Tibial nerve (tissue), 4 donors: ENCODE measurements around the gene MDGA2.

Experiments used
- EP300 ChIP-seq, 2 donors: sonication (generic); formaldehyde crosslinking; IDR thresholded peaks; one replicate each; pipeline ENCODE4 v1.6.1; 2017; ENCODE audit warnings: antibody characterized with exemption in 2 of 2, mild to moderate bottlenecking in 1 of 2
- POLR2A ChIP-seq, 2 donors: fragments of 450-650 bp; IDR thresholded peaks; one replicate each; pipeline ENCODE4 v1.6.1; 2017; ENCODE audit warnings: antibody characterized with exemption in 2 of 2, mild to moderate bottlenecking in 2 of 2, moderate library complexity in 2 of 2
- TF ChIP-seq, protein P1 (sequence below), 5 experiments: fragments of 200-600 bp in 3 of 5; fragments of 450-650 bp in 2 of 5; sonication (generic) in 3 of 5; IDR thresholded peaks; one replicate each; pipeline ENCODE4 v1.5.1; 2016 to 2019; ENCODE audit warnings: antibody characterized with exemption in 5 of 5, mild to moderate bottlenecking in 3 of 5, moderate library complexity in 2 of 5

DNA sequence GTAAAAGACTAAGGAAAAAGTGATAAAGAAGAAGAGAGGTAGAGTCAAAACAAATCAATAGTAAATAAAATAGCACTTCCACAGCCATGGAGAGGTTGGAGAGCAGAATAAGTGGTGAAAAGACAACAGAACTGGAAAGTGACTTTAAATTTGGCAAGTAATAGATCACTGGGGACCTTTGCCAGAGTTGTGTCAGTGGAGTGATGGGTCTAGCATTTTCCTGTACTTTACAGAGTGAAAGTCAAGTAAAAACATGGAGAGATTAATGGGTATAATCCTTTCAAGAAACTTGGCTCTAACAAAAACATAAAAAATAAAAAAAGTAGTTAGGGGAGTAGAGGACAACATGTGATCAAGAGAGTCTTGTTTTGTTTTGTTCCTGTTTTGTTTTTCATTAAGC, 521.7 kb downstream of the MDGA2 start:
- TF ChIP-seq, protein P1, sequence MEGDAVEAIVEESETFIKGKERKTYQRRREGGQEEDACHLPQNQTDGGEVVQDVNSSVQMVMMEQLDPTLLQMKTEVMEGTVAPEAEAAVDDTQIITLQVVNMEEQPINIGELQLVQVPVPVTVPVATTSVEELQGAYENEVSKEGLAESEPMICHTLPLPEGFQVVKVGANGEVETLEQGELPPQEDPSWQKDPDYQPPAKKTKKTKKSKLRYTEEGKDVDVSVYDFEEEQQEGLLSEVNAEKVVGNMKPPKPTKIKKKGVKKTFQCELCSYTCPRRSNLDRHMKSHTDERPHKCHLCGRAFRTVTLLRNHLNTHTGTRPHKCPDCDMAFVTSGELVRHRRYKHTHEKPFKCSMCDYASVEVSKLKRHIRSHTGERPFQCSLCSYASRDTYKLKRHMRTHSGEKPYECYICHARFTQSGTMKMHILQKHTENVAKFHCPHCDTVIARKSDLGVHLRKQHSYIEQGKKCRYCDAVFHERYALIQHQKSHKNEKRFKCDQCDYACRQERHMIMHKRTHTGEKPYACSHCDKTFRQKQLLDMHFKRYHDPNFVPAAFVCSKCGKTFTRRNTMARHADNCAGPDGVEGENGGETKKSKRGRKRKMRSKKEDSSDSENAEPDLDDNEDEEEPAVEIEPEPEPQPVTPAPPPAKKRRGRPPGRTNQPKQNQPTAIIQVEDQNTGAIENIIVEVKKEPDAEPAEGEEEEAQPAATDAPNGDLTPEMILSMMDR (IDR thresholded peaks at IDR 0.05): no peak
- TF ChIP-seq EP300 (IDR thresholded peaks at IDR 0.05) (no peak), POLR2A (IDR thresholded peaks at IDR 0.05) (no peak)
